HG02884 (cell line): ENCODE measurements around the gene MRGPRE.

Source experiments
- ATAC-seq: cut with Tn5 transposase; IDR thresholded peaks from one replicate; pipeline ENCODE4 v1.9.1; 2021; ENCODE audit warnings: mild to moderate bottlenecking, moderate library complexity; ENCODE audit not compliant: unreplicated experiment

Gene MRGPRE

GRCh38 chr11:3216027-3216525 is 16.1 kb downstream of the MRGPRE start:
- ATAC-seq, result no peak

- ATAC-seq, result no peak
Measured at GRCh38 chr11:3215346-3216026, 16.7 kb downstream of the MRGPRE start.

DNA sequence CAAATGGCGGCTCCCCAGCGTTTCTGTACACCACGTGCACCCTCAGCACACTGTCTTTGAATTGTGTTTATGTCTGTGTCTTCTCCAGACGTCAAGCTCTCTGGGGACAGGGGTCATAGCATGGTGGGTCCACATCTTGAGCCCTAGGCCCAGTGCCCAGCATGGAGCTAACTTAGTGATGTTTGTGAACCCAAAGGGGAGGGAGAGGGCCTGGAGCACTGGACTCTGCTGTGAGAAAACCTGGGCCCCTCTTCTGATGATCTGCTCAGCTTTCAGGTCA is 17.9 kb downstream of the MRGPRE start:
- ATAC-seq, result no peak

DNA sequence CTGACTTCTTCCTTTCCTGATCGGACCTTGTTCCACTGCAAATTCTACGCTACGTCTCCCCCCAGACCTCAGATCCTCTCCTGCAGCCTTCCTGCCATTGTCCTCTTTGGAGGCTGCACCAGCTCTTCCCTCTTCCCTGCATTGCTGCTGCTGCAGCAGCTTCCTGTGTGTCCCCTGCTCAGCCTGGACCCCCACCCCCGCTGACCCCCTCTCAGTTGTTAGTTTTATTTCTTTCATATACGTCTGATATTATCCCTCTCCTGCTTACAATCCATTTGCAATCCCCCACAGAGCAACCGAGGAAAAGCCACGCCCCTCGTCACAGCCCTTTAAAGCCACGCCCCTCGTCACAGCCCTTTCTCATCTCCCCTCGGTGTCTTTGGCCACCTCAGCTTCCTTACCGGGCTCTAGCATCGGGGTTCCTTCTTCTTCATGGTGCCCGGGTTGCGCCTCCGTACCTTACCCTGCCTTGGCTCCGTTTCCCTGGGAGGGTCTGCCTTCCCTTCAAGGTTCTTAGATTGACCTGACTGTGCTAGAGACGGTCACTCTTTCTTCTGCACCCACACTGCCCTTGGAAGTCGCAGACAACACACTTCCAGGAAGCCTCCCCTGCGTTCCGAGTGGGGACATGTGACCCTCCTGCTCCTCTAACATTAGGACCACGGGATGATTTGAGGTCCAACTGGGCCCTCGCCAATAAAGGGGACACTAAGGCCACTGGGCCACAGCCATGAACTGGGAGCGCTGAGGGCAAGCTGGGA is 18.4 kb downstream of the MRGPRE start:
- ATAC-seq, result no peak

DNA sequence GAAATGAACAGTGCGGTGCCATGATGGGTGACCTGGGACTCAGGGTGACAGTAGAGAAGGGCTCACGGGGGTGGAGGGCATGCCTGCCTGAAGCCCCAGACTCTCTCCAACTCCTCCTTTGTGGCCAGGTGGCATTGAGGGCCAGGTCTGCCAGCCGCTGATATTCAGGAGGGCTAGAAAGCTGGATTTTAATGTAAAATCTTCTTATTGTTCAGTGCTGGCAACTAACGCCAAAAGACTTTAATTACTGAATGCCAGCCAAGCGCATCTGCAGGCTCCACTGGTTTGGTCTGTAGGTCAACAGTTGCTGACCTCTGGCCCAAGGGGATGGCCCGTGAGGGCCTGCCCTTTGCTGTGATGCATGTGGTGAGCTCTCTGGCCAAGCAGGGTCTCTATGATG is 23.9 kb downstream of the MRGPRE start:
- ATAC-seq, result no peak

GRCh38 chr11:3207526-3208189 is 24.6 kb downstream of the MRGPRE start:
- ATAC-seq, result no peak

DNA sequence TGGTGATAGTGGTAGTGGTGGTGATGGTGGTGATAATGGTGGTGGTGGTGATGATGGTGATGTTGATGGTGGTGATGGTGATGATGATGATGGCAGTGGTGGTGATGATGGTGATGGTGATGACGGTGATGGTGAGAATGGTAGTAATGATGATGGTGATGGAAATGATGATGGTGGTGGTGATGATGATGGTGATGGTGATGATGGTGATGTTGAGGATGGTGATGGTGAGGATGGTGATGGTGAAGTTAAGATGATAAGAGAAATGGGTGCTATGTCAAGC is 25.4 kb downstream of the MRGPRE start:
- no peak for ATAC-seq

DNA sequence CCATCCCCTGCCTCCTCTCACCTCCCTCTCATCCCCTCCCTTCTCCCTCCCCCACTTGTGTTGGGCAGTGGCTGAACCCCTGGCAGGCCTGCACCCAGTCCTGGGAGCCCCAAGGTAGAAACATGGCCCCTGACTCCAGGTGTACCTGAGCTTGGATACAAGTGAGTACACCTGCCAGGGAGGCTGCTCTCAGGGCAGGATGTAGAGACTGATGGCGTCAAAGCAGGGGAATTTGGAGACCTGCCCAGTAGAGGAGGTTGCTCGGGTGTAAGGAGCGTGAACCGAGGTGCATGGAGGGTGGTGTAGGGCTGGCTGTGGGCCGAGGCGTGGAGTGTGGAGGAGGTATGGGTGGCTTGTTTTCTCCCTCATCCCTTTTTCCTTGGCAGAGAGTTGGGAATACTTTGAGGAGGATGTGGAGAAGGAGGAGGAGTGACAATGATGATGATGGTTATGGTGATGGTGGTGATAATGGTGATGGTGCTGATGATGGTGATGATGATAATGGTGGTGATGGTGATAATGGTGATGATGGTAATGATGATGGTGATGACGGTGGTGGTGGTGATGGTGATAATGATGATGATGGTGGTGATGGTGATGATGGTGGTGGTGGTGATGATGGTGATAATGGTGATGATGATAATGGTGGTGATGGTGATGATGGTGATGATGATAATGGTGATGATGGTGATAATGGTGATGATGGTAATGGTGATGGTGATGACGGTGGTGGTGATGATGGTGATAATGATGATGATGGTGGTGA is 25.9 kb downstream of the MRGPRE start:
- no peak for ATAC-seq

DNA sequence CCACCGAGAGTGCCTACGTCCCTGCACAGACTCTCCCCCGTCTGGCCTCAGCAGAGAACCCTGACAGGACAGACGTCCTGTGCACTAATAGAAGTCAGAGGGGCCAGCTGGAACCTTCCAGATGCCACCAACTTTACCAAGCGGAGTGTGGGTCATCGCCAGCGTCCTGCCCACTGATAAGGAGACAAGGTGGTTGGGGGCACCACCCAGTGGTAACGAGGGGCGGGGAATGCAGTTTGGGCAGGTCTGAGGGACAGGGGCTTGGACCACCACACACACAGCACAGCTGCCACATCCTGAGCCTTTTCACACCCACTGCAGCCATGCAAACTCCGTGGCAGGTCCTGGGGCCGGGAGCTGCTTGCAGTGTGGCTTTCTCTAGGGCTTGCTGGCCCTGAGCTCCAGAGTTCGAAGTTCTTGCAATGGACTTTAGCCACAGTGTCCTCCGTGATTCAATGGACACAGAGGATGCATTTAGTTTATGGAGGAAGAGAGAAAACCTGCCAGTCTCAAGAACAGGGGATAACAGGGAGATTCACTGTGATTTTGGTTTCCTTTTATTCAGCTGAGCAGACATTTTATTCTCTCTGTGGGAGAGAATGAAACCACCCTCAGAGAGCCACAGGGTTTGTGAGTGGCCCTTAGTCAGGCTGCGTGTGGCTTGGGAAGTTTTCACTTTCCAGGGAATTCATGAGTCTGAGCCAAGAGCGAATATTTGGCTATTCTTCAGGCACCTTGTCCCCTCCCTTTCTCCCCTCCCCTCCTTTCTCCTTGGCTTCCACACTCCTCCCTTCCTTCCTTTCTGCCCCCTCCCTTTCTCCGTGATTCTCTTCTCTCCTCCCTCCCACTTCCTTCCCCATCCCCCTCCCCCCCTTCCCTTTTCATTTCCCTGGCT is 26.7 kb downstream of the MRGPRE start:
- ATAC-seq, result no peak

GRCh38 chr11:3204141-3205015 is 27.8 kb downstream of the MRGPRE start:
- no peak for ATAC-seq

- no peak for ATAC-seq
Measured at GRCh38 chr11:3203221-3204043, 28.8 kb downstream of the MRGPRE start.

DNA sequence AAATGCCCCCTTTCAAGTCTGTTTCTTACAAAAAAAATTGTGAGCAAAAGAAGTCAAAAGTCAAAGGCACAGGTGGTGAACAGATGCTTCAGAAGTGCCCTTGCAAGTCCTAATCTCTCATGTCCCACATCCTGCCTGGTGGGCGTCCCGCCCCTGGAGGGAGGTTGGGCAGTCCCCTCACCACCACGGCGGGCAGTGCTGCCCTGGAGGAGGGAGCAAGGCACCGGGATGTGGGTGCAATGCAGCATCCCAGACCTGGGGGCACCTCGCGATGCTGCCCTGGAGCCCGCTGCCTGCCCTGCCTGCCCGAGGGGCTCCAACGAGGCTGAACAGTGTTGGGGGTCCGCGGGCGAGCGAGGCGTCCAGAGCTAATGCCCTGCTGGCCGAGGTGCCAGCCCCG is 29.5 kb downstream of the MRGPRE start:
- no peak for ATAC-seq

DNA sequence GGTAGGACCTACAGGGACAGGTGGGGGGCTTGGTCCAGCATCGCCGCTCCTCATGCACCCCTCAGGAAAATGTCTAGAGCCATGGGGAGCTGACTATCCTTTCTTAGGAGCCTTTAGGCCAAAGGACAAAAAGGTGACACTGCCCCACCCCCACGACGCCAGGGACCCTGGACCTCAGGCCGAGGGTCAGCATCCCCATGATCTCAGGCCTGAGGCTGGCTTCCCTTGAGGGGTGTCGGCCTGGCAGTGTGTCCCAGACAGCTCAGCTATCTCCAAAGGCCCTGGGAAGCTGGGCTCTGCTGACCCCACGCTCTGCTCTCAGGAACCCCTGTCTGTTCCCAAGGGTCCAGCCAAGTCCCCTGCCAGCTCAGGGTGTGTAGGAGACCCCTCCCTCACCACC is 29.9 kb downstream of the MRGPRE start:
- no peak for ATAC-seq

DNA sequence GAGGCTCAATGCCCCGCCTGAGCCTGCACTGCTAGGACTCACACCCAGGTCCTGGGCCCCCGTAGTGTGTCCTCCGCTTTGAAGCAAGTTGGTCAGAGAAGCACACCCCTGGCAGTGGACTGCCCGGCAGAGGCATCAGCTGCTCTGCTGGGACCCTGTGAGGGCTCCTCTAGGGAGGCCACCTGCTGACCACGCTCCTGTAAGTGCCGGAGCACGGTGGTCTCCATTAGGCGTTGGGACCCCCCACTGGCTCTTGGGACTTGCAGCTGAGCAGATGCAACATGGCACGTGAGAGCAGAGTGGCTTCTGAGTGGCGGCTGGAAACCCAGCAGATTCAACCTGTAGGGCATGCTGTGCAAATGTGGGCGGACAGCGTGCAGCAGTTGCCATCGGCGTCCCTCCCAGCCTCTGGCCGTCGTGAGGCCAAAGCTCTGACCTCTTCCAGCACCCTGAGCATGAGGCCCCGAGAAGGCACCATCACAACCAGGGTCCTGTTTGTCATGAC is 30.5 kb downstream of the MRGPRE start:
- ATAC-seq, result no peak

- no peak for ATAC-seq
Measured at GRCh38 chr11:3201112-3201581, 31.1 kb downstream of the MRGPRE start.

- no peak for ATAC-seq
Measured at GRCh38 chr11:3200388-3201111, 31.7 kb downstream of the MRGPRE start.

DNA sequence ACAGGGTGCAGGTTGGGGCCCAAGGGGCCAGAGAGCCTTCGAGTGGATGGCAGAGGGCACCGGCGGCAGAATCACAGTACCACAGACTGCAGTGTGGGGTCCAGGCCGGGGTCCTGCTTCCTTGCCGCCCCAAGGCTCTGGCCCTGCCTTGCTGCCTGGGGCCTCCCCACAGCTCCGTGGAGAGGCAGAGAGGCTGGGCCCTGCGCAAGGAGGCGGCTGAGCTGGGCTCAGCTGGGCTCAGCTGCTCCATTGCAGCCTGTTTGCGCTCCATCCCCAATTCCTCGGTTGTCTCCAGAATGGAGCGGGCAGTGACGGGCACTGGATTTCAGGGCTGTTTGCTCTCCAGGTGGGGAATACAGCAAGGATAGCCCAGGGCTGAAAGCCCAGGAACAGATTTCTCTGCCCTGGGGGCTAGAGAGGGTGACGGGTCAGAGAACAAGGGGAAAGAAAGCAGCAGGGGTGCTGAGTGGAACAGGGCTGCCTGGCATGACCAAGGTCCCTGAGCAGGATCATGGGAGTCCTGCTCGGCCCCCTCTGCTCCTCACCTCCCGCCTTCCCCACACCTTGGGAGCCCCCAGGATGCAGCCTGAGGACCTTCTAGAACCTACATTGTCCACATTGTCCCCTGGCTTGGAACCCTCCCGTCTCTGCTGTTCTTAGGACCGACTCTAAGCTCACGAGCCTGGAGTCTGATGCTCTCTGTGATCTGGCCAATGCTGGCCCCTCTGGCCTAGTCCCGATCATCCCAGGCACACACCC is 32.5 kb downstream of the MRGPRE start:
- no peak for ATAC-seq
